HG02970 (cell line): ENCODE measurements around the gene DPP7.
A peak's percentile ranks its signal among the peaks of the same experiment; 100 is the strongest.
"Not testable (repeated sequence)": the region's sequence is repeated elsewhere in the genome, so short reads cannot be mapped to it uniquely, and the experiment has no call there.

Experiments used
- ATAC-seq: cut with Tn5 transposase; IDR thresholded peaks from one replicate; pipeline ENCODE4 v1.9.1; 2021; ENCODE audit warnings: mild to moderate bottlenecking, moderate library complexity, moderate number of reproducible peaks; ENCODE audit not compliant: unreplicated experiment, low FRiP score

Gene DPP7

GRCh38 chr9:137134191-137134590 lies 19.7 kb upstream of the DPP7 start:
- ATAC-seq = no peak

- peak; percentile 26 for ATAC-seq
These were observed 15.7 kb upstream of the DPP7 start for GRCh38 chr9:137130176-137130755.

- ATAC-seq = peak; percentile 76
These were observed 15.1 kb upstream of the DPP7 start for GRCh38 chr9:137129456-137130175.

GRCh38 chr9:137128862-137129455 lies 14.4 kb upstream of the DPP7 start:
- peak; percentile 13 for ATAC-seq

GRCh38 chr9:137128158-137128861 lies 13.8 kb upstream of the DPP7 start:
- ATAC-seq = no peak

GRCh38 chr9:137127301-137128157 lies 13.0 kb upstream of the DPP7 start:
- no peak for ATAC-seq

GRCh38 chr9:137126786-137127185 lies 12.3 kb upstream of the DPP7 start:
- ATAC-seq = no peak

- not testable (repeated sequence) for ATAC-seq
These were observed 9.5 kb upstream of the DPP7 start for GRCh38 chr9:137123952-137124462.

- no peak for ATAC-seq
These were observed 8.9 kb upstream of the DPP7 start for GRCh38 chr9:137123468-137123837.

- ATAC-seq = not testable (repeated sequence)
These were observed 8.4 kb upstream of the DPP7 start for GRCh38 chr9:137122796-137123467.

- ATAC-seq = not testable (repeated sequence)
These were observed 7.6 kb upstream of the DPP7 start for GRCh38 chr9:137121927-137122795.

- not testable (repeated sequence) for ATAC-seq
These were observed 3.6 kb upstream of the DPP7 start for GRCh38 chr9:137118092-137118603.

GRCh38 chr9:137117269-137117731 lies 2.8 kb upstream of the DPP7 start:
- ATAC-seq = no peak

GRCh38 chr9:137116728-137117127 lies 2.2 kb upstream of the DPP7 start:
- no peak for ATAC-seq

- ATAC-seq = no peak
These were observed 1.5 kb upstream of the DPP7 start for GRCh38 chr9:137116027-137116507.

GRCh38 chr9:137115394-137116026 lies 977 bp upstream of the DPP7 start:
- ATAC-seq = no peak

GRCh38 chr9:137114220-137114612 lies 317 bp downstream of the DPP7 start:
- ATAC-seq = peak; percentile 33
